Osteocyte (in vitro differentiated cells): ENCODE results near the gene IFIT1B. TPM values are rescaled to one million over a fixed set of nuclear protein-coding genes. Genes with fewer than 3 reads are reported as not detected.
"Not testable (repeated sequence)": the region's sequence is repeated elsewhere in the genome, so short reads cannot be mapped to it uniquely, and the experiment has no call there.

Experiments used
- DNase-seq: peaks from one replicate; pipeline ENCODE4 v3.0.0; 2021; ENCODE audit warnings: mixed read lengths; ENCODE audit not compliant: unreplicated experiment; ENCODE audit errors: extremely low spot score
- H3K27ac Mint-ChIP-seq: one replicate; pipeline ENCODE4 v1.8.0; 2021; ENCODE audit warnings: mild to moderate bottlenecking, mixed read lengths; ENCODE audit not compliant: unreplicated experiment
- H3K27me3 Mint-ChIP-seq: one replicate; pipeline ENCODE4 v1.8.0; 2021; ENCODE audit warnings: mixed read lengths; ENCODE audit not compliant: unreplicated experiment
- H3K36me3 Mint-ChIP-seq: one replicate; pipeline ENCODE4 v1.8.0; 2021; ENCODE audit warnings: mixed read lengths; ENCODE audit not compliant: unreplicated experiment
- H3K4me1 Mint-ChIP-seq: one replicate; pipeline ENCODE4 v1.8.0; 2021; ENCODE audit warnings: mixed read lengths; ENCODE audit not compliant: unreplicated experiment
- H3K4me3 Mint-ChIP-seq: one replicate; pipeline ENCODE4 v1.8.0; 2021; ENCODE audit warnings: mild to moderate bottlenecking, moderate library complexity, mixed read lengths; ENCODE audit not compliant: unreplicated experiment
- H3K9me3 Mint-ChIP-seq: one replicate; pipeline ENCODE4 v1.8.0; 2021; ENCODE audit warnings: mixed read lengths; ENCODE audit not compliant: unreplicated experiment
- total RNA-seq: library from RNA; stranded (reverse); gene quantifications from 2 replicates; pipeline ENCODE4 v1.2.1, GENCODE V29; 2021
- TF ChIP-seq, protein P1 (sequence below): fragments of 200-600 bp; sonication (generic); IDR thresholded peaks from 2 replicates; pipeline ENCODE4 v1.5.0; 2021; ENCODE audit warnings: antibody characterized with exemption, mild to moderate bottlenecking, moderate library complexity

Gene IFIT1B
- total RNA-seq, 1 donor from 2014 or later: not detected

DNA sequence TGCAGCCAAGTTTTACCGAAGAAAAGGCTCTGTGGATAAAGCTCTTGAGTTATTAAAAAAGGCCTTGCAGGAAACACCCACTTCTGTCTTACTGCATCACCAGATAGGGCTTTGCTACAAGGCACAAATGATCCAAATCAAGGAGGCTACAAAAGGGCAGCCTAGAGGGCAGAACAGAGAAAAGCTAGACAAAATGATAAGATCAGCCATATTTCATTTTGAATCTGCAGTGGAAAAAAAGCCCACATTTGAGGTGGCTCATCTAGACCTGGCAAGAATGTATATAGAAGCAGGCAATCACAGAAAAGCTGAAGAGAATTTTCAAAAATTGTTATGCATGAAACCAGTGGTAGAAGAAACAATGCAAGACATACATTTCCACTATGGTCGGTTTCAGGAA, 25.2 kb downstream of the IFIT1B start:
- no peak overlapping the region for H3K4me3 Mint-ChIP-seq
- H3K36me3 Mint-ChIP-seq: peaks cover 35% of the 10 kb centered on the region

DNA sequence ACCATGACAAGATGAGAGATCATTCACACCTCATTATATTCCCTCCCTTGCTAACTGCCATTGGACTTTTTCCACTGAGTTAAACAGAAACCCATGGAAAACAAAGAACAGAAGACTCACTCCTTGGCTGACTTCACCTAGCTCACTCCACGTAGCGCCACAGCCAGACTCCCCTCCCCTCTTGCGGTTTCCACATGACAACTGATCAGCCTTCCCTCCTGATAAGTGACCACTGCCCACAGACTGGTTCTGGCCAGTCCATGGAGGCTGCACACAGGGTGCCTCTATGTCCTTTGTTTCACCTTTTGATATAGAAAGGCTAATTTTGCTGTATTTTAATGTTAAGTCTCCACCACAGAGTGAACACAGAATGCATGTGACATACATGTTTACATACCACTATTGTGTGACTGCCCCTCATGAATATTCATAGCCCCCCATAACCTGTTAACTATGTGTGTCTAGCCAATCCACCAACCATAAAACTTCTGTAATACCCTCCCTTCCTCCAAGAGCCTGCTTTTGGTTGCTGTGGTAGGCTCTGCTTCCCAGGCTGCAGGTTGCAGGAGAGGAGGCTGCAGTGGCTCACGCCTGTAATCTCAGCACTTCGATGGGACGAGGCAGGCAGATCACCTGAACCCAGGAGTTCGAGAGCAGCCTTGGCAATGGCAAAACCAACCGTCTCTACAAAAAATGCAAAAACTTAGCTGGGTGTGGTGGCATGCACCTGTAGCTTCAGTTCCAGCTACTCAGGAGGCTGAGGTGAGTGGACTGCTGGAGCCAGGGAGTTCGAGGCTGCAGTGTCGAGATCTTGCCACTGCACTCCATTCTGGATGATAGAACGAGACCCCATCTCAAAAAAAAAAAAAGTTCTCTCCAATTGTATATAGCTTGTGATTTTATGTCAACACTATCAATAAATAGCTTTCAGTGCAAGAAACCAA, 26.5 kb downstream of the IFIT1B start:
- no peak overlapping the region for H3K27ac Mint-ChIP-seq
- no peaks in the 10 kb centered on the region for H3K9me3 Mint-ChIP-seq
- H3K4me3 Mint-ChIP-seq: no peak overlapping the region
- H3K4me1 Mint-ChIP-seq: peaks cover 2% of the 10 kb centered on the region
- H3K27me3 Mint-ChIP-seq: no peaks in the 10 kb centered on the region
- H3K36me3 Mint-ChIP-seq: peaks cover 35% of the 10 kb centered on the region
- TF ChIP-seq, protein P1, sequence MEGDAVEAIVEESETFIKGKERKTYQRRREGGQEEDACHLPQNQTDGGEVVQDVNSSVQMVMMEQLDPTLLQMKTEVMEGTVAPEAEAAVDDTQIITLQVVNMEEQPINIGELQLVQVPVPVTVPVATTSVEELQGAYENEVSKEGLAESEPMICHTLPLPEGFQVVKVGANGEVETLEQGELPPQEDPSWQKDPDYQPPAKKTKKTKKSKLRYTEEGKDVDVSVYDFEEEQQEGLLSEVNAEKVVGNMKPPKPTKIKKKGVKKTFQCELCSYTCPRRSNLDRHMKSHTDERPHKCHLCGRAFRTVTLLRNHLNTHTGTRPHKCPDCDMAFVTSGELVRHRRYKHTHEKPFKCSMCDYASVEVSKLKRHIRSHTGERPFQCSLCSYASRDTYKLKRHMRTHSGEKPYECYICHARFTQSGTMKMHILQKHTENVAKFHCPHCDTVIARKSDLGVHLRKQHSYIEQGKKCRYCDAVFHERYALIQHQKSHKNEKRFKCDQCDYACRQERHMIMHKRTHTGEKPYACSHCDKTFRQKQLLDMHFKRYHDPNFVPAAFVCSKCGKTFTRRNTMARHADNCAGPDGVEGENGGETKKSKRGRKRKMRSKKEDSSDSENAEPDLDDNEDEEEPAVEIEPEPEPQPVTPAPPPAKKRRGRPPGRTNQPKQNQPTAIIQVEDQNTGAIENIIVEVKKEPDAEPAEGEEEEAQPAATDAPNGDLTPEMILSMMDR: no peak
- no peak for DNase-seq

More for the DNA sequence above, 25.2 kb downstream of the IFIT1B start:
- Mint-ChIP-seq H3K4me1 (peaks cover 13% of the 10 kb centered on the region), H3K9me3 (no peaks in the 10 kb centered on the region), H3K27me3 (no peaks in the 10 kb centered on the region), H3K27ac (no peak overlapping the region)
- TF ChIP-seq, protein P1: no peak
- no peak for DNase-seq

DNA sequence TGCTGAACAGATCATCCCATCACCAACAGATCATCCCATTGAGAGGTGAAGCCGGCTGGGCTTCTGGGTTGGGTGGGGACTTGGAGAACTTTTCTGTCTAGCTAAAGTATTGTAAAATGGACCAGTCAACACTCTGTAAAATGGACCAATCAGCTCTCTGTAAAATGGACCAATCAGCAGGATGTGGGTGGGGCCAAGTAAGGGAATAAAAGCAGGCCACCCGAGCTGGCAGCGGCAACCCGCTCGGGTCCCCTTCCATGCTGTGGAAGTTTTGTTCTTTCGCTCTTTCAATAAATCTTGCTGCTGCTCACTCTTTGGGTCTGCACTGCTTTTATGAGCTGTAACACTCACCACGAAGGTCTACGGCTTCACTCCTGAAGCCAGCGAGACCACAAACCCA, 28.3 kb downstream of the IFIT1B start:
- not testable (repeated sequence) for DNase-seq, H3K4me3 Mint-ChIP-seq, H3K9me3 Mint-ChIP-seq, H3K27ac Mint-ChIP-seq, H3K27me3 Mint-ChIP-seq, H3K4me1 Mint-ChIP-seq
- peaks cover 30% of the 10 kb centered on the region for H3K36me3 Mint-ChIP-seq

DNA sequence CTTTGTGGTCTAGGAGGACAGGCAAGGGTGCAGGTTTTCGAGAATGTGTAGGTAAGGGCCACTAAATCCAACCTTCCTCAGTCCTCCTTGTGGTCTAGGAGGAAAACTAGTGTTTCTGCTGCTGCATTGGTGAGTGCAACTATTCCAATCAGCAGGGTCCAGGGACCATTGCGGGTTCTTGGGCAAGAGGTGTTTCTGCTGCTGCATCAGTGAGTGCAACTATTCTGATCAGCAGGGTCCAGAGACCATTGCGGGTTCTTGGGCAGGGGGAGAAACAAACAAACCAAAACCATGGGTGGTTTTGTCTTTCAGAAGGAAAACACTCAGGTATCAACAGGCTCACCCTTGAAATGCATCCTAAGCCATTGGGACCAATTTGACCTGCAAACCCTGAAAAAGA, 29.9 kb downstream of the IFIT1B start:
- not testable (repeated sequence) for H3K4me3 Mint-ChIP-seq, H3K4me1 Mint-ChIP-seq, DNase-seq, H3K27ac Mint-ChIP-seq, H3K27me3 Mint-ChIP-seq, H3K9me3 Mint-ChIP-seq
- peaks cover 23% of the 10 kb centered on the region for H3K36me3 Mint-ChIP-seq

DNA sequence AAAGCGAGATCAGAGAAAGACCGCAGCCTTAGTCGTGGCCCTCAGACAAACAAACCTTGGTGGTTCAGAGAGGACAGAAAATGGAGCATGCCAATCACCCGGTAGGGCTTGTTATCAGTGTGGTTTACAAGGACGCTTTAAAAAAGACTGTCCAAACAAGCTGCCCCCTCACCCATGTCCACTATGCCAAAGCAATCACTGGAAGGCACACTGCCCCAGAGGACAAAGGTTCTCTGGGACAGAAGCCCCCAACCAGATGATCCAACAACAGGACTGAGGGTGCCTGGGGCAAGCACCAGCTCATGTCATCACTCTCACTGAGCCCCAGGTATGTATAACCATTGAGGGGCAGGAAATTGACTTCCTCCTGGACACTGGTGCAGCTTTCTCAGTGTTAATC, 31.4 kb downstream of the IFIT1B start:
- H3K27ac Mint-ChIP-seq, DNase-seq, H3K9me3 Mint-ChIP-seq, H3K4me3 Mint-ChIP-seq, H3K4me1 Mint-ChIP-seq, H3K27me3 Mint-ChIP-seq: not testable (repeated sequence)
- H3K36me3 Mint-ChIP-seq: peaks cover 12% of the 10 kb centered on the region

DNA sequence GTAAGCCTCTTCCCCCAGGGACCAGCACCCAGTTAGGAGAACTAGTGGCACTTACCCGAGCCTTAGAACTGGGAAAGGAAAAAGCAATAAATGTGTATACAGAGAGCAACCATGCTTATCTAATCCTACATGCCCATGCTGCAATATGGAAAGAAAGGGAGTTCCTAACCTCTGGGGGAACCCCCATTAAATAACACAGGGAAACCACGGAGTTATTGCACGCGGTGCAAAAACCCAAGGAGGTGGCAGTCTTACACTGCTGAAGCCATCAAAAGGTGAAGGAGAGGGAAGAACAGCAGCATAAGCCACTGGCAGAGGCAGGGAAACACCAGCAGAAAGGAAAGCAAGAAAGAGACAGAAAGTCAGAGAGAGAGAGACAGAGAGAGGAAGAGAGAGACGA, 32.7 kb downstream of the IFIT1B start:
- H3K27ac Mint-ChIP-seq: not testable (repeated sequence)

DNA sequence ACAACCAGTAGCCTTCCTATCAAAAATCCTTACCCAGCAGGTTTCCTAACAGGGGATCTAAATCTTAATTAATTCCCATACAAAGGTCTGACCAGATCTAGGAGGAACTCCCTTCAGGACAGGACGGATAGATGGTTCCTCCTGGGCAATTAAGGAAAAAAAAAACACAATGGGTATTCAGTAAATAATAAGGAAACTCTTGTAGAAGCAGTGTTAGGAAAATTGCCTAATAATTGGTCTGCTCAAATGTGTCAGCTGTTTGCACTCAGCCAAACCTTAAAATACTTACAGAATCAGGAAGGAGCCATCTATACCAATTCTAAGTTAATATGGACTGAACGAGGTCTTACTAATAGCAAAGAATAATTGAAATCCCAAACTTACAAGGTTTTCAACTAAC, 33.3 kb downstream of the IFIT1B start:
- not testable (repeated sequence) for H3K4me3 Mint-ChIP-seq, DNase-seq, H3K27ac Mint-ChIP-seq, H3K9me3 Mint-ChIP-seq, H3K27me3 Mint-ChIP-seq
- Mint-ChIP-seq H3K4me1 (peaks cover 16% of the 10 kb centered on the region), H3K36me3 (peaks cover 11% of the 10 kb centered on the region)

More for the DNA sequence above, 32.7 kb downstream of the IFIT1B start:
- H3K4me1 Mint-ChIP-seq: peaks cover 11% of the 10 kb centered on the region
- H3K27me3 Mint-ChIP-seq, H3K4me3 Mint-ChIP-seq, H3K36me3 Mint-ChIP-seq, H3K9me3 Mint-ChIP-seq, DNase-seq: not testable (repeated sequence)

DNA sequence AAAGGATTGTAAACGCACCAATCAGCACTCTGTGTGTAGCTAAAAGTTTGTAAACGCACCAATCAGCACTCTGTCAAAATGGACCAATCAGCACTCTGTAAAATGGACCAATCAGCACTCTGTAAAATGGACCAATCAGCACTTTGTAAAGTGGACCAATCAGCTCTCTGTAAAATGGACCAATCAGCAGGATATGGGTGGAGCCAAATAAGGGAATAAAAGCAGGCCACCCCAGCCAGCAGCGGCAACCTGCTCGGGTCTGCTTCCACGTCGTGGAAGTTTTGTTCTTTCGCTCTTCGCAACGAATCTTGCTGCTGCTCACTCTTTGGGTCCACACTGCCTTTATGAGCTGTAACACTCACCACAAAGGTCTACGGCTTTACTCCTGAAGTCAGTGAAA, 34.4 kb downstream of the IFIT1B start:
- peaks cover 26% of the 10 kb centered on the region for H3K4me1 Mint-ChIP-seq
- H3K4me3 Mint-ChIP-seq, H3K27ac Mint-ChIP-seq, H3K36me3 Mint-ChIP-seq, DNase-seq, H3K9me3 Mint-ChIP-seq, H3K27me3 Mint-ChIP-seq: not testable (repeated sequence)
